ENCODE results near the gene INO80.

The INO80 gene

DNA sequence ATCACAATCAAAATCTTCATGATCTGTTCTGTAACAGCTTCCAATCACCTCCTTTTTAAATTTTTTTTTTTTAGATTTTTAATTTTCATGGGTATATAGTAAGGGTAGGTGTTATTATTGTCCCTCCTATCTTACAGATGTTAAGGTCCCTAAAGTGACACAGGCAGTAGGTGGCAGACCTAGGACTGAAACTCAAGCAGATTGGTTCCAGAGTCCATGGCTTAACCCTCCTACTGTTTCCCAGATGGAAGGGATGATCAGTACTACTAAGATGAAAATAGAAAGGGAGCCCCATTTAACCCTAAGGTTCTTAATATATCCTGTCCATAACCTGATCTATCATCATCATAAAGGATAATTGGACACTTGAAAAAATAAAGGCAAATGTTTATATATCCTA is 105.7 kb downstream of the INO80 start:
- H3K27me3 Mint-ChIP-seq = no peaks in the 10 kb centered on the region
- no peak for DNase-seq
- no peak overlapping the region for H3K27ac Mint-ChIP-seq
- H3K9me3 Mint-ChIP-seq = no peaks in the 10 kb centered on the region
- ATAC-seq = no peak
- H3K4me3 Mint-ChIP-seq = no peak overlapping the region
- H3K4me1 Mint-ChIP-seq = no peaks in the 10 kb centered on the region

DNA sequence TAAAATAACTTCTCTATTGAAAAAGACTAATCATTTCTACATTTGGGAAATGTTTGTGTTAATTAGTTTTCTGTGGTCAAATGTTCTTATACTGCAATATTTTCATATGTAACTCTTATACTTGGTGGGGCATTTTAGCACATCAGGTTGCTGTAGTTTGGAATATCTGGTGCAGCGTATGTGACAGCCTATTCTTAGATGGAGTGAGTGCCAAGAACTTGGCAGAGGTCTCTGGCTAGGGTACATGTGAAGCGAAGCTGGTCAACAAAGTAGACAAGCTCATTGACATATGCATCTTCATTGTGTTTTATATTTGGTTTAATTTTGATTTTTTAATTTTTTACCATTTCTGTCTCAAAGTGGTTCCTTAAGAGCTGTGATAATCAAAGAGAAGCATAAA is 109.6 kb downstream of the INO80 start:
- Mint-ChIP-seq H3K9me3 (no peaks in the 10 kb centered on the region), H3K4me3 (no peak overlapping the region), H3K27me3 (no peaks in the 10 kb centered on the region), H3K27ac (no peak overlapping the region), H3K4me1 (no peaks in the 10 kb centered on the region)
- ATAC-seq = no peak
- no peak for DNase-seq

DNA sequence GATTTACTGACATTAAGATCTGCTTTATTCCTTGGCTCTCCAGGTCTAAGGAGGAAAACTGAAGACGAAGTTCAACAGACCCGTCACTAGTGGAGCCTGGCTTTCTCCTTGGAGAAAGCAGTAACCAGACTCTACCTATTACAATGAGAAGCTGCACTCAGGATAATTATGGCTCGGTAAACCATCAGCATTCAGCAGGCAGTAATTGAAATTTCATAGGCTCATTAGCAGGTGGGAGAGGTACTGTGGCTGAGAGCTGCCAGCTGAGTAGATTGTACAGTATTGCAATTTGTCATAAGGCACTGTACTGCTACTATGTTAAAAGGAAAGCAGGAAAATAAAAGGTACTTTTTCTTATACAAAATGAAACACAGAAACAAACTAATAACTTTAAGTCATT is 111.6 kb downstream of the INO80 start:
- DNase-seq (no peak), ATAC-seq (no peak)
- no peak overlapping the region for H3K27ac Mint-ChIP-seq
- H3K9me3 Mint-ChIP-seq = no peaks in the 10 kb centered on the region
- no peaks in the 10 kb centered on the region for H3K27me3 Mint-ChIP-seq
- no peak overlapping the region for H3K4me3 Mint-ChIP-seq
- H3K4me1 Mint-ChIP-seq = no peaks in the 10 kb centered on the region

DNA sequence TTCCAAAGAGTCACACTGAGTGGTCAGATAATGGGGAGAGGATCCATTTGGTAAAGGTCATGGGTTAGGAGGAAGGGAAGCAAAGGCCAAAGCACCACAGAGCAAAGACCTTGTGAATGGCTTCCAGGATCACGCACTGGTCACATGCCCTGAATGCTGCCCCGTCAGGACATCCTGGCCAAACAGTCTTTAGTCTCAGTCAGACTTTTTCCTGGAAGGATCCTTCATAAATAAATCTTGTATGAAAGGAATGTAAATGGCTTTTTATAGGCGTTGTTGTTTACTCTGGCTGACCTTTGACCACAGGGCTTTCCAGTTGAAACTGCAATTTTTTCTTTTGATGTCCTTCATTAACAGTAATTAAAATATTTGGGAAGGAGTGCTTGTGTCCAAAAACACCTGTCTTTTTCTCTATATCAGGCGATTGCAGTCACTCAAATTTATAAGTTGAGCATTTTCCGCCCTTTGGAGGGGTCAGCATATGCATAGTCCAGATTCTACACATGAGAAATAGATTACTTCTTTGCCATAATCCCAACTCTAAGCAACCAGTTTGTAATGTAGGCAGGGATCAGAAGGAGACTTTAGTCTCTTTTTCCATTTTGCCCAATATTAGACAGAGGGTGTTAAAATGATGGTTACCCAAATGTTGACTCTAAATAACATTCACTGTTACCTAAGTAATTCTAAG is 114.4 kb downstream of the INO80 start:
- Mint-ChIP-seq H3K4me1 (no peaks in the 10 kb centered on the region), H3K4me3 (no peak overlapping the region), H3K9me3 (no peaks in the 10 kb centered on the region), H3K27ac (no peak overlapping the region), H3K27me3 (no peaks in the 10 kb centered on the region)
- DNase-seq (no peak), ATAC-seq (no peak)

DNA sequence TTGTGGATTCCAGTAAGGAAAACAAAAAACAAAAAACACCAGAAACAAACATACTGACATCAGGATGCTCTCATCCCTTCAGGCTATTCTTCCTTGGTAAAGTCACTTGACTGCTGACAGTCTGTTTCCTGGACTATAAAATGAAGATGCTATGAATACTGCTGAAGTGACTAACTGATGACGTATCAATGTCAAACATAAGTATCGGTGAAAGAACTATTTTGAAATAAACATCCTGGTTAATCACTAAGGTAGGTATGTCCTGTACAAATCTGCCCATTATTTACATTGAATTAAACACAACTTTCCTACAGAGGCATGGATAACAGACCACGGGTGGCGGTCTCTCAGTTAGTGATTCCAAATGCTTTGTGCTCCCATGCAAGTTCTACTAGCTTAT is 116.9 kb downstream of the INO80 start:
- no peaks in the 10 kb centered on the region for H3K9me3 Mint-ChIP-seq
- H3K27ac Mint-ChIP-seq = no peak overlapping the region
- DNase-seq (no peak), ATAC-seq (no peak)
- no peaks in the 10 kb centered on the region for H3K4me1 Mint-ChIP-seq
- H3K4me3 Mint-ChIP-seq = no peak overlapping the region
- no peaks in the 10 kb centered on the region for H3K27me3 Mint-ChIP-seq

DNA sequence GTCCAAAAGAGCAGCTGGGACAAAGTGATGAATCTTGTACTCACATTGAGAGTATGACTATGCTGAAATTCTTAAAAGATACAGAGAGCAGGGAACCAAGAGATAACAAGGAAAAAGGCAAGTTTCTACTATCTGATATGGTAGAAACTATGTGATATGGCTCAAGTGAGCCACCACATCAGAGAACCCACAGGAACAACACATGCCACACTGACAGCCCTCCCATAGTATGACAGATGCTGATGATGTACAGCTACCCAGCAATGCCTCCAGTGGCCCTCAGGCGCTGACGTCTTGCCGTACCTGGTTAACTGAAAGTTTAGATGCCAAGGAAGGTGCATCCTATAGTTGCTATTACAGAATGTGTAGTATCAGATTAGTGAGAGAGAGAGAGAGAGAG is 120.4 kb downstream of the INO80 start:
- DNase-seq (no peak), ATAC-seq (no peak)
- H3K4me1 Mint-ChIP-seq = peaks cover 14% of the 10 kb centered on the region
- no peaks in the 10 kb centered on the region for H3K9me3 Mint-ChIP-seq
- H3K27ac Mint-ChIP-seq = no peak overlapping the region
- H3K4me3 Mint-ChIP-seq = no peak overlapping the region
- H3K27me3 Mint-ChIP-seq = no peaks in the 10 kb centered on the region

DNA sequence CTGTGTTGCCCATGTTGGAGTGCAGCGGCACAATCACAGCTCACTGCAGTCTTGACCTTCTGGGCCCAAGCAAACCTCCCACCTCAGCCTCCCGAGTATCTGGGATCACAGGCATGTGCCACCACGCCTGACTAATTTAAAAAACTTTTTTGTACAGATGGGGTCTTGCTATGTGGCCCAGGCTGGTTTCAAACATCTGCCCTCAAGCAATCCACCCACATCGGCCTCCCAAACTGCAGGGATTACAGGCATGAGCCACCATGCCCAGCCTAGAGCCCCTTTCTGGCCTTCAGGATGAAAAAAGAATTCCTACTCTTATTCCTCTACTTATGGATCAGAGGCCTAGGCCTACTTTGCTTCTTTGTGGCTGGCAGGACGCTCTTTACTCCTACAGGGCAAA is 123.3 kb downstream of the INO80 start:
- DNase-seq (no peak), ATAC-seq (no peak)
- H3K27ac Mint-ChIP-seq = no peak overlapping the region

DNA sequence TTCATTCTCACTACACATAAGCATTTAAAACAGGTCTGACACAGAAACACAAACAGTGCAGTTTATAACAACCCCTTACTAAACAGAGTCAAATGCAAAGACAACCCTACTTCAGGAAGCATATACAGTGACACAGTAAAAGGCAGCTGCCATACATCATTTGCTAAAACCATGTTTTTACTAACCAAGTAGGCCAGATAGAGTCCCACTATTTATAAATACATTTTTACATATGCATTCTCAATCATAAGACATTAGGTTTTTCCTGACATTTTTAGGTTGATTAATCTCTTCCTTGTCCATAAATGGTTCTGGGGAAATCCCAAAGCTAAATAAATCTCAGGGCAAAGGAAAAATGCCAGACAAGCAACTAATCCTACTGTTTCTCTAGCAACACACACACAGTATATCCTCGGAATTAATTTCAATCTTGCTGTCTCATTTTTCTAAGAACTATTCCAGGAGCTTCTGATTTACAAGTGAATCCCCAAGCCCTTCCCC is 123.8 kb downstream of the INO80 start:
- Mint-ChIP-seq H3K27me3 (no peaks in the 10 kb centered on the region), H3K27ac (peak overlapping the region in 1 of 2 donors; percentile 89), H3K4me3 (no peak overlapping the region), H3K9me3 (no peaks in the 10 kb centered on the region), H3K4me1 (peaks cover 25% of the 10 kb centered on the region)
- DNase-seq (no peak), ATAC-seq (no peak)

More for the DNA sequence above, 123.3 kb downstream of the INO80 start:
- Mint-ChIP-seq H3K27me3 (no peaks in the 10 kb centered on the region), H3K4me1 (peaks cover 25% of the 10 kb centered on the region), H3K4me3 (no peak overlapping the region), H3K9me3 (no peaks in the 10 kb centered on the region)

DNA sequence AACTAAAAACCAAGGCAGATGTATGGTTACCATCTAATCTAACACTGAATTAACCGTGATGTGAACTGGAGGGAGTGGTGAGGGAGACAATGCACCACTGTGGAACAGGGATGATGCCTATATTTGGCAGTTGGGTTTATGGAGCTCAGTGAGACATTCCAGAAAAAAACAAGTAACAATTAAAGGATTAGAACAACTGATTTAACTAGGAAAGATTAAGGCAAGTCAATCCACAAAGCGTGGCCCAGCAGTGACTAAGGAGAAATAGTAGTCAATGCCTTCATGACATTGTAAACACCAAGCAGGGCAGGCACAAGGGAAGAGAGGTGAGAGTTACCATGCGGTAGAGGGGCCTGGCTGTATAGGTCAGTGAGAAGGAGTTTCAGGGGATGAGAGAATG is 124.7 kb downstream of the INO80 start:
- Mint-ChIP-seq H3K9me3 (no peaks in the 10 kb centered on the region), H3K27me3 (no peaks in the 10 kb centered on the region), H3K4me3 (peak overlapping the region in 1 of 2 donors; percentile 1), H3K27ac (peak overlapping the region in 1 of 2 donors; percentile 47), H3K4me1 (peaks cover 25% of the 10 kb centered on the region)
- ATAC-seq (no peak), DNase-seq (no peak)

DNA sequence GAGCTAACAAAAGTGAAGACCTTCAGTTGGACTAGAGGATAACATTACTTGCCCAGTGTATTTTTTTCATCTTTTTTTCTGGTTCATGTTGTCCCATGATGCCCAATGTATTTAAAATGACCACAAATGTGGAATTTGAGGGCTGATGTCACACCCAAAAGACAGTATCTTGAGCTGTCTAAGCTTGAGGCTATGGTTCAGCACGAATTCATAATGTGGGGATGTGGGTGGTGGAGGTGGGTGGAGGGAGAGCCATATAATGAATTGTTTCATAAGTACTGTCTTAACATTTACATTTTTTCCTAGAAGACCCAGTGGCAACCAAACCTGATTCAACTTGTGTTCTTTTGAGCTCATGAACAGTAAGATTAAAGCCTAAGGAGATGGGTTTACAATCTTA is 125.3 kb downstream of the INO80 start:
- Mint-ChIP-seq H3K27ac (peak overlapping the region in 1 of 2 donors; percentile 47), H3K4me3 (peak overlapping the region in 1 of 2 donors; percentile 1), H3K9me3 (no peaks in the 10 kb centered on the region), H3K4me1 (peaks cover 25% of the 10 kb centered on the region), H3K27me3 (no peaks in the 10 kb centered on the region)
- DNase-seq (no peak), ATAC-seq (peak; percentile 64)

DNA sequence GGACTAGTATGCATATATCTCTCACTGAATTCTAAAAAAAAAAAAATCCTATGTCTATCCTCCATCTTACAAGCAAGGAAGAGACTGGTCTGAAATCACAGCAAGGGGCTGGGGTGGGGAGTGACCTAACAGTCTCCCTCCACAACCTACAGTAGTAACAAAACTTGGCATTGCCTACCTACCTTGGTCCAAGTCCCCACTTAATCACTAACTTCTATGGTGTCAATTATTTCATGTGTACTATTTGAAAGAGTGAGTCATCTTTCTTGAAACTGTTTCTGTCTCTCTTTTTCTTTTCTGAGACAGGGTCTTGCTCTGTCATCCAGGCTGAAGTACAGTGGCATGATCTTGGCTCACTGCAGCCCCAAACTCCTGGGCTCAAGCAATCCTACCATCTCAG is 126.0 kb downstream of the INO80 start:
- DNase-seq = no peak
- Mint-ChIP-seq H3K4me1 (peaks cover 25% of the 10 kb centered on the region), H3K27ac (peak overlapping the region; percentile 35 to 54), H3K9me3 (no peaks in the 10 kb centered on the region), H3K27me3 (no peaks in the 10 kb centered on the region), H3K4me3 (no peak overlapping the region)
- peak; percentile 70 for ATAC-seq

DNA sequence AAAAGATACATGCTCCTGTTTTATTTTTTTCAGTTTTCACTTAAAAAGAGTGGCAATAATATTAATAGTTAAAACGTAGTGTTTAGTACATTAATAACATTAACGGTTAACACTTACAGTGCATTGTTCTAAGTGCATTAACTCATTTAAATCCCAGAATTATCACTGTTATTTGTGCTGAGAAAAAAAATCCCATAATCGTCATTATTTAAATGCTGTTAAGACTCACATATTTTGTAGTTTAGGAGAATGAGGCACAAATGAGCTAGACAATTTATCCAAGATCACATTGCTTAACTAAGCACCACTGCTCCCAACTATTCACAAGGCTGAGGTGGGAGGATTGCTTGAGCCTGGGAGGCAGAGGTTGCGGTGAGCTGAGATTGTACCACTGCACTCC is 127.9 kb downstream of the INO80 start:
- Mint-ChIP-seq H3K27ac (no peak overlapping the region), H3K4me1 (peaks cover 25% of the 10 kb centered on the region), H3K9me3 (no peaks in the 10 kb centered on the region), H3K4me3 (no peak overlapping the region), H3K27me3 (no peaks in the 10 kb centered on the region)
- DNase-seq = no peak
- no peak for ATAC-seq

DNA sequence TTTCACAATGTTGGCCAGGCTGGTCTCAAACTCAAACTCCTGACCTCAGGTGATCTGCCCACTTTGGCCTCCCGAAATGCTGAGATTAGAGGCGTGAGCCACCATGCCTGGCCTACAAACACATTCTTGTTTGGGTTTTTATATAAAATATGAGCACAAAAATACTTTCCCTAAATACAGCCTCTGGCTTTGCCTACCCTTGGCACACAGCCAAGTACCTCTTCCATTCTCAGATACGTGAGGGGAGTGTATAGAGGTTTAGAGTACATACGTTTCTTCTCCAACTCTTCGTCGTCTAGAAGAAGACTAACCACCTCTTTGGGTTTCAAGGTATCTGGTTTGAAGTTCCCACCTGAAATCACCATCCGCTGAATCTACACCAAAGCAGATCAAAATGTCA is 129.3 kb downstream of the INO80 start:
- Mint-ChIP-seq H3K9me3 (no peaks in the 10 kb centered on the region), H3K4me3 (no peak overlapping the region), H3K4me1 (peaks cover 22% of the 10 kb centered on the region), H3K27ac (peak overlapping the region in 1 of 2 donors; percentile 71), H3K27me3 (no peaks in the 10 kb centered on the region)
- no peak for DNase-seq
- no peak for ATAC-seq

DNA sequence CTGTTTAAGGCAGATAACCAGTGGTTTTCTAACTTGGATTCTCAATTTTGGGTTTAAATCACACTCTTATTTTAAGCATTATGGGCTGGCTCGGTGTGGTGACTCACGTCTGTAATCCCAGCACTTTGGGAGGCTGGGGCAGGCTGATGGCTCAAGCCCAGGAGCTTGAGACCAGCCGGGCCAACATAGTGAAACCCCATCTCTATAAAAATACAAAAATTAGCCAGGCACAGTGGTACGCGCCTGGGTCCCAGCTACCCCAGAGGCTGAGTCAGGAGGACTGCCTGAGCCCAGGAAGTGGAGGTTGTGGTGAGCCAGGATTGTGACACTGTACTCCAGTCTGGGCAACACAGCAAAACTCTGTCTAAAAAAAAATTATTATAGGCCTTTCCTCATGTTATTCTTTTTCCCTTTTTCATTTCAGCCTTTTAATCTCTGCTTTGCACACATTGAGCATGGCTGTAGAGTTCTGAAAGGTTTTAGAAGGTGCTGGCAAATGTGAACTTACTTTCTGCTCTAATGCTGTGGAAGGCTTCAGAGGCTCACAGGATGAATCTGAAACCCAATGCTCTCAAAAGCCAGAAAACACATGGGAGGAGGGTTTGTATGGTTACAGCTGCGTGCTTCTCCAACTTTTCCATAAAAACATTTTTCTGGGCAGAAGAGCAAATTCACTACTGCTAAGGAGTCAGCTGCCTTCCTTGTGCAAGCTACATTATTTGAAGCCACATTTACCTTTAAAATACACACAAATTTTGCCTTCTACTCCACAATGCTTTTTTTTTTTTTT is 130.3 kb downstream of the INO80 start:
- no peaks in the 10 kb centered on the region for H3K27me3 Mint-ChIP-seq
- peaks cover 11% of the 10 kb centered on the region for H3K4me1 Mint-ChIP-seq
- DNase-seq (no peak), ATAC-seq (no peak)
- H3K4me3 Mint-ChIP-seq = no peak overlapping the region
- no peaks in the 10 kb centered on the region for H3K9me3 Mint-ChIP-seq
- H3K27ac Mint-ChIP-seq = no peak overlapping the region

DNA sequence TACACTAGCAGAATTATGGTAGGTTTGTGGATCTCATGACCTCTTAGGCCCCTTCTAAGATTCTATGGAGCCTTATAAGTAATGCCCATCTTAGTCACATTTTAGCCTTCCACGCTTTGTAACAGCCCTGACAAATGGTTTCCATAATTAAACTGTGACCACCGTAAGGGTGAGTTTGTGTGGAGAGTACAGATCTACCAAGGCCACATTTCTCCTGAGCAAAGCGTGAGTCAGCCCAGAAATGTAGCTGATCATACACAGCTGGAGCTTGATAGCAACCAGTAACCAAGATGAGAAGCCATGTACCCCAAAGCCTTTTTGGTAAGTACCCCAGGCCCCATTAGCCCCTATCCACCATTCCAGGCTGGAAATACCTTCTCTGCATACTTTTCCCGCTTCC is 131.1 kb downstream of the INO80 start:
- H3K27ac Mint-ChIP-seq = peak overlapping the region in 1 of 2 donors; percentile 9
- no peak for DNase-seq
- no peak overlapping the region for H3K4me3 Mint-ChIP-seq
- ATAC-seq = no peak
- no peaks in the 10 kb centered on the region for H3K9me3 Mint-ChIP-seq
- H3K4me1 Mint-ChIP-seq = peaks cover 4% of the 10 kb centered on the region
- H3K27me3 Mint-ChIP-seq = no peaks in the 10 kb centered on the region

DNA sequence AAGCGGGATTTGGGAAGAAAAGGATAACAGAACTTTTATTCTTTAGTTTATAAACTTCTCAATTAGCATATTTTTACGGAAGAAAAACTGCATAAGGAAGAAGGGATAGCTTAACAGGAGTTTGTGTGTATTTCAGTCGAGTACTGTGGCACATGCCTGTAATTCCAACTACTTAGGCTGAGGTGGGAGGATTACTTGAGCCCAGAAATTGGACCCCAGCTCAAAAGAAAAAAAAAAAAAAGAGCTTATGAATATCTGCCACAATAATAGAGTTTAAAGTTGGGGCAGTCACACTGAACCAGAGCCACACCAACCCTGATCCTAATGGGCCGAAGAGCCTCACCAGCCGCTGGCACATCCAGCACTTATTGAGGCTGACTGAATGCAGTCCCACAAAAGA is 131.7 kb downstream of the INO80 start:
- DNase-seq (no peak), ATAC-seq (no peak)
- no peak overlapping the region for H3K4me3 Mint-ChIP-seq
- H3K27me3 Mint-ChIP-seq = no peaks in the 10 kb centered on the region
- H3K27ac Mint-ChIP-seq = no peak overlapping the region
- H3K4me1 Mint-ChIP-seq = no peaks in the 10 kb centered on the region
- no peaks in the 10 kb centered on the region for H3K9me3 Mint-ChIP-seq
